Measurements from ENCODE around the gene TBC1D22A. TPM values are rescaled to one million over a fixed set of nuclear protein-coding genes. Genes with fewer than 3 reads are reported as not detected.

The TBC1D22A gene
- total and polyA plus RNA-seq, 10 of the 15 experiments (the other 5 are each of a cell fraction or from before 2014, with no cell fraction given) = 0.63 to 44.7 (median 27.4) TPM

DNA sequence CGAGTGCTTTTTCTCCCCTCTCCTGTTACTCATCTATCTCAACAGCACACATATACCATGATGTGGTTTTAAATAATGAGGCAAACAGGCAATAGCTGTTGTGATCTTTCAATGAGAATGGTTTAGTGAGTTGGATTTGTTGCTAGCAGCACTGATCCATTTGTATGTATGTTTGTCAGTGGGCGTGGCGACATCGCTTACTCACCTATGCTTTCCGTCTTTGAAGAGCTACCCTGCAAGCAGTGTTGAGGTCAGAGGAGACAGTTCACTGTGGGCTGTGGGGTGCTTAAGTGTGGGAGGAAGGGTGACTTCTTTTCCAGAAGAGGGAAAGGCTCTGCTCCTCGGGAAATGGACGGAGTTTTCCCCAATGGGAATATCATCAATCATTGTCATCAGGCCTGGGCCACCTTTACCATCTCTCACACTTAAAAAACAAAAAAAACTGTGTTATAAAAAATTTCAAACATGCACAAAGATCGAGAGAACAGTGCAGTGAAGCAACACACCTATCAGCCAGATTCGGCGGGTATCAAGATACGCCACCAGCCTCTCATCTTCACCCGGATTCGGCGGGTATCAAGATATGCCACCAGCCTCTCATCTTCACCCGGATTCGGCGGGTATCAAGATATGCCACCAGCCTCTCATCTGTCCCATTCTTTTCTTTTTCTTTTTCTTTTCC, 83.8 kb downstream of the TBC1D22A start:
- POLR2A ChIA-PET = no interaction called here
- no TSS peak for BruUV-seq (replicated peaks)
- no peak for ATAC-seq
- Histone ChIP-seq H2AFZ (ENCODE audit: control insufficient read depth, low read depth, low read length) (no peak overlapping the region), H3K36me3 (ENCODE audit: control insufficient read depth in 2 of 2, insufficient read depth in 2 of 2, low read length in 1 of 2) (peaks cover 10 to 23% of the 10 kb centered on the region in 2 experiments), H4K20me1 (ENCODE audit: control insufficient read depth, insufficient read depth) (peaks cover under 1% of the 10 kb centered on the region), H3K27ac (ENCODE audit: control insufficient read depth, insufficient read depth) (no peak overlapping the region), H3K9me3 (replicated peaks; ENCODE audit: control insufficient read depth, insufficient read depth, low read length) (no peaks in the 10 kb centered on the region), H3K4me3 (no peak overlapping the region), H3K79me2 (ENCODE audit: control insufficient read depth, insufficient read depth, low read length) (no peaks in the 10 kb centered on the region; the same call in 1 of the 2 replicates), H3K9ac (ENCODE audit: control insufficient read depth, insufficient read depth, low read length) (no peak overlapping the region), H3K4me1 (ENCODE audit: control insufficient read depth, insufficient read depth, low read length) (no peaks in the 10 kb centered on the region), H3K4me2 (ENCODE audit: control insufficient read depth, insufficient read depth) (no peak overlapping the region), H3K27me3 (replicated peaks in 1 of 2; ENCODE audit: control insufficient read depth in 2 of 2, insufficient read depth in 2 of 2, low read length in 1 of 2) (no peaks in the 10 kb centered on the region)
- SMC1A ChIA-PET (ENCODE audit: uncharacterized antibody, unreplicated experiment) = no interaction called here
- RAD21 ChIA-PET (ENCODE audit: unreplicated experiment) = no interaction called here
- WGBS (ENCODE audit: insufficient coverage, insufficient replicate concordance, low lambda C conversion rate, missing lambda C conversion rate) = 88% methylated on average over 17 of the region's 17 CpGs
- no peak for DNase-seq (ENCODE audit: low read depth, low spot score)
- in situ Hi-C loops (cut with MboI) (no loop called here), intact Hi-C loops (cut with micrococcal nuclease; ENCODE audit: unreplicated experiment) (no loop called here)
- CTCF ChIA-PET = interaction anchor here (1.1 kb wide), 1 partner anchor 48 kb away, joined by 3 read pairs; no protein-coding TSS in a partner anchor
- TF ChIP-seq RFX5 (IDR thresholded peaks at IDR 0.05; ENCODE audit: low read depth, low read length) = no peak
- no peak for TF ChIP-seq ZNF207 (IDR thresholded peaks at IDR 0.05; ENCODE audit: borderline replicate concordance)
- no peak for TF ChIP-seq ATF7 (IDR thresholded peaks at IDR 0.05; ENCODE audit: low read depth)
- TF ChIP-seq NR2C2 (IDR thresholded peaks at IDR 0.05; ENCODE audit: borderline replicate concordance, control insufficient read depth, insufficient read length, low read depth) = no peak
- no peak for TF ChIP-seq KDM1A (IDR thresholded peaks at IDR 0.05; ENCODE audit: borderline replicate concordance)
- TF ChIP-seq CBFB (IDR thresholded peaks at IDR 0.05; ENCODE audit: low read depth) = no peak
- no peak for TF ChIP-seq ZNF217 (IDR thresholded peaks at IDR 0.05)
- TF ChIP-seq, protein P1, sequence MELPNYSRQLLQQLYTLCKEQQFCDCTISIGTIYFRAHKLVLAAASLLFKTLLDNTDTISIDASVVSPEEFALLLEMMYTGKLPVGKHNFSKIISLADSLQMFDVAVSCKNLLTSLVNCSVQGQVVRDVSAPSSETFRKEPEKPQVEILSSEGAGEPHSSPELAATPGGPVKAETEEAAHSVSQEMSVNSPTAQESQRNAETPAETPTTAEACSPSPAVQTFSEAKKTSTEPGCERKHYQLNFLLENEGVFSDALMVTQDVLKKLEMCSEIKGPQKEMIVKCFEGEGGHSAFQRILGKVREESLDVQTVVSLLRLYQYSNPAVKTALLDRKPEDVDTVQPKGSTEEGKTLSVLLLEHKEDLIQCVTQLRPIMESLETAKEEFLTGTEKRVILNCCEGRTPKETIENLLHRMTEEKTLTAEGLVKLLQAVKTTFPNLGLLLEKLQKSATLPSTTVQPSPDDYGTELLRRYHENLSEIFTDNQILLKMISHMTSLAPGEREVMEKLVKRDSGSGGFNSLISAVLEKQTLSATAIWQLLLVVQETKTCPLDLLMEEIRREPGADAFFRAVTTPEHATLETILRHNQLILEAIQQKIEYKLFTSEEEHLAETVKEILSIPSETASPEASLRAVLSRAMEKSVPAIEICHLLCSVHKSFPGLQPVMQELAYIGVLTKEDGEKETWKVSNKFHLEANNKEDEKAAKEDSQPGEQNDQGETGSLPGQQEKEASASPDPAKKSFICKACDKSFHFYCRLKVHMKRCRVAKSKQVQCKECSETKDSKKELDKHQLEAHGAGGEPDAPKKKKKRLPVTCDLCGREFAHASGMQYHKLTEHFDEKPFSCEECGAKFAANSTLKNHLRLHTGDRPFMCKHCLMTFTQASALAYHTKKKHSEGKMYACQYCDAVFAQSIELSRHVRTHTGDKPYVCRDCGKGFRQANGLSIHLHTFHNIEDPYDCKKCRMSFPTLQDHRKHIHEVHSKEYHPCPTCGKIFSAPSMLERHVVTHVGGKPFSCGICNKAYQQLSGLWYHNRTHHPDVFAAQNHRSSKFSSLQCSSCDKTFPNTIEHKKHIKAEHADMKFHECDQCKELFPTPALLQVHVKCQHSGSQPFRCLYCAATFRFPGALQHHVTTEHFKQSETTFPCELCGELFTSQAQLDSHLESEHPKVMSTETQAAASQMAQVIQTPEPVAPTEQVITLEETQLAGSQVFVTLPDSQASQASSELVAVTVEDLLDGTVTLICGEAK (IDR thresholded peaks at IDR 0.05; ENCODE audit: borderline replicate concordance) = no peak
- no peak for TF ChIP-seq ASH2L (IDR thresholded peaks at IDR 0.05; ENCODE audit: borderline replicate concordance, low read depth)
- no peak for TF ChIP-seq PAX8 (IDR thresholded peaks at IDR 0.05)
- TF ChIP-seq EGR1 (IDR thresholded peaks at IDR 0.05; ENCODE audit: borderline replicate concordance in 1 of 2, low read depth in 2 of 2, low read length in 2 of 2) = no peak
- no peak for TF ChIP-seq TCF3 (IDR thresholded peaks at IDR 0.05; ENCODE audit: borderline replicate concordance, insufficient read depth, low read depth, low read length)
- no peak for FAIRE-seq

Measured in GM12878 (cell line).